ENCODE measurements around the gene FPR2.

Gene FPR2

GRCh38 chr19:51716925-51717324 is 44.1 kb upstream of the FPR2 start:
- ChIA-PET POLR2A (no interaction called here), CTCF (interaction anchor here (1.0 kb wide), 1 partner anchor 13 kb away, joined by 3 read pairs; no protein-coding TSS in a partner anchor)
- no peak for DNase-seq (ENCODE audit: extremely low spot score)
- TF ChIP-seq CTCF (IDR thresholded peaks at IDR 0.05; ENCODE audit: control extremely low read depth, extremely low read depth, low read depth, missing control alignments): no peak

- ChIA-PET CTCF (no interaction called here), POLR2A (no interaction called here)
- DNase-seq (ENCODE audit: extremely low spot score): no peak
- no peak for TF ChIP-seq CTCF (IDR thresholded peaks at IDR 0.05; ENCODE audit: control extremely low read depth, extremely low read depth, low read depth, missing control alignments)
Observed at GRCh38 chr19:51719251-51719988, 41.6 kb upstream of the FPR2 start.

GRCh38 chr19:51721905-51722304 is 39.1 kb upstream of the FPR2 start:
- no peak for TF ChIP-seq CTCF (IDR thresholded peaks at IDR 0.05; ENCODE audit: control extremely low read depth, extremely low read depth, low read depth, missing control alignments)
- CTCF ChIA-PET: no interaction called here

GRCh38 chr19:51722492-51722891 is 38.5 kb upstream of the FPR2 start:
- DNase-seq (ENCODE audit: extremely low spot score): no peak
- CTCF ChIA-PET: no interaction called here
- TF ChIP-seq CTCF (IDR thresholded peaks at IDR 0.05; ENCODE audit: control extremely low read depth, extremely low read depth, low read depth, missing control alignments): no peak
- POLR2A ChIA-PET: no interaction called here

More at GRCh38 chr19:51721905-51722304, 39.1 kb upstream of the FPR2 start:
- no peak for DNase-seq (ENCODE audit: extremely low spot score)
- POLR2A ChIA-PET: no interaction called here

- POLR2A ChIA-PET: no interaction called here
- DNase-seq (ENCODE audit: extremely low spot score): no peak
- no peak for TF ChIP-seq CTCF (IDR thresholded peaks at IDR 0.05; ENCODE audit: control extremely low read depth, extremely low read depth, low read depth, missing control alignments)
- CTCF ChIA-PET: no interaction called here
Observed at GRCh38 chr19:51724543-51724942, 36.4 kb upstream of the FPR2 start.

GRCh38 chr19:51726049-51726448 is 34.9 kb upstream of the FPR2 start:
- ChIA-PET POLR2A (no interaction called here), CTCF (no interaction called here)
- DNase-seq (ENCODE audit: extremely low spot score): no peak
- no peak for TF ChIP-seq CTCF (IDR thresholded peaks at IDR 0.05; ENCODE audit: control extremely low read depth, extremely low read depth, low read depth, missing control alignments)

Measured in GM10248 (cell line).